HepG2 (cell line): ENCODE data around the gene FOXK2. TPM values are rescaled to one million over a fixed set of nuclear protein-coding genes. Genes with fewer than 3 reads are reported as not detected.

Experiments
- BRF2 ChIP-seq: sonication (generic); formaldehyde crosslinking; IDR thresholded peaks from 2 replicates; pipeline ENCODE4 v1.8.1; 2022; ENCODE audit warnings: mild to moderate bottlenecking, missing genetic modification reagents
- CBX2 ChIP-seq, 2 experiments: fragments of 200-600 bp in 1 of 2; sonication (generic); formaldehyde crosslinking in 1 of 2; IDR thresholded peaks; 2 replicates each; pipeline versions ENCODE4 v1.7.0 to v1.8.1; 2018 to 2022; ENCODE audit warnings: low read depth in 2 of 2, low read length in 1 of 2, mild to moderate bottlenecking in 1 of 2, missing genetic modification reagents in 1 of 2
- NR1H2 ChIP-seq: sonication (generic); formaldehyde crosslinking; IDR thresholded peaks from 2 replicates; pipeline ENCODE4 v1.8.1; 2022; ENCODE audit warnings: low read depth, missing genetic modification reagents, borderline replicate concordance
- SALL1 ChIP-seq: sonication (generic); formaldehyde crosslinking; IDR thresholded peaks from 2 replicates; pipeline ENCODE4 v1.8.0; 2022; ENCODE audit warnings: mild to moderate bottlenecking, missing genetic modification reagents
- SRY ChIP-seq: sonication (generic); formaldehyde crosslinking; IDR thresholded peaks from 2 replicates; pipeline ENCODE4 v1.8.0; 2022; ENCODE audit warnings: mild to moderate bottlenecking, missing genetic modification reagents
- ZFP91 ChIP-seq: sonication (generic); formaldehyde crosslinking; IDR thresholded peaks from 2 replicates; pipeline ENCODE4 v1.9.0; 2022; ENCODE audit warnings: missing genetic modification reagents, mild to moderate bottlenecking, borderline replicate concordance
- ZMYM3 ChIP-seq: sonication (generic); formaldehyde crosslinking; IDR thresholded peaks from 2 replicates; pipeline ENCODE4 v1.5.1; 2020; ENCODE audit warnings: mild to moderate bottlenecking, missing genetic modification reagents
- ZNF543 ChIP-seq: sonication (generic); formaldehyde crosslinking; IDR thresholded peaks from 2 replicates; pipeline ENCODE4 v1.4.0; 2020; ENCODE audit warnings: mild to moderate bottlenecking, missing genetic modification reagents
- ZNF724P ChIP-seq: sonication (generic); formaldehyde crosslinking; IDR thresholded peaks from 2 replicates; pipeline ENCODE4 v1.8.0; 2022; ENCODE audit warnings: missing genetic modification reagents, borderline replicate concordance
- ZNF781 ChIP-seq: sonication (generic); formaldehyde crosslinking; IDR thresholded peaks from 2 replicates; pipeline ENCODE4 v1.5.1; 2020; ENCODE audit warnings: borderline replicate concordance, mild to moderate bottlenecking, missing genetic modification reagents; ENCODE audit errors: not compliant biosample characterization
- polyA plus RNA-seq, 8 experiments: library from polyadenylated mRNA; depleted of rRNA in 3 of 8; stranded (reverse) in 7 of 8; unstranded in 1 of 8; fragments of >200 nt; fragmentation: Illumina TruSeq in 4 of 8; extraction: Trizol in 4 of 8; gene quantifications; 2 replicates each; pipeline versions ENCODE4 v1.2.1 to v1.2.3, GENCODE V29; 2011 to 2016; ENCODE audit warnings: low read depth in 4 of 8, missing spikeins in 1 of 8, mixed read lengths in 1 of 8; ENCODE audit not compliant: insufficient read depth in 1 of 8
- total RNA-seq, 5 experiments: library from RNA; depleted of rRNA; stranded (reverse); fragments of >200 nt; fragmentation: Illumina TruSeq; extraction: Trizol; gene quantifications; 2 replicates each; pipeline ENCODE4 v1.2.3, GENCODE V29; 2016; ENCODE audit warnings: low read depth in 1 of 5
- TF ChIP-seq, protein P1 (sequence below): sonication (generic); formaldehyde crosslinking; IDR thresholded peaks from 2 replicates; pipeline ENCODE4 v1.4.0; 2020; ENCODE audit warnings: missing genetic modification reagents
- TF ChIP-seq, protein P2 (sequence below): sonication (generic); formaldehyde crosslinking; IDR thresholded peaks from 2 replicates; pipeline ENCODE4 v1.4.0; 2020; ENCODE audit warnings: missing genetic modification reagents
- TF ChIP-seq, protein P3 (sequence below): IDR thresholded peaks from 2 replicates; pipeline ENCODE4 v1.6.1; 2016; ENCODE audit warnings: low read depth, control low read depth
- TF ChIP-seq, protein P4 (sequence below): sonication (generic); formaldehyde crosslinking; IDR thresholded peaks from 2 replicates; pipeline ENCODE4 v1.8.0; 2022; ENCODE audit warnings: mild to moderate bottlenecking, missing genetic modification reagents; ENCODE audit not compliant: insufficient replicate concordance

Gene FOXK2
- total and polyA plus RNA-seq, 2 of the 13 experiments (the other 11 are each of a cell fraction or from before 2014, with no cell fraction given) = 67.1 to 67.2 TPM

- TF ChIP-seq, protein P1, sequence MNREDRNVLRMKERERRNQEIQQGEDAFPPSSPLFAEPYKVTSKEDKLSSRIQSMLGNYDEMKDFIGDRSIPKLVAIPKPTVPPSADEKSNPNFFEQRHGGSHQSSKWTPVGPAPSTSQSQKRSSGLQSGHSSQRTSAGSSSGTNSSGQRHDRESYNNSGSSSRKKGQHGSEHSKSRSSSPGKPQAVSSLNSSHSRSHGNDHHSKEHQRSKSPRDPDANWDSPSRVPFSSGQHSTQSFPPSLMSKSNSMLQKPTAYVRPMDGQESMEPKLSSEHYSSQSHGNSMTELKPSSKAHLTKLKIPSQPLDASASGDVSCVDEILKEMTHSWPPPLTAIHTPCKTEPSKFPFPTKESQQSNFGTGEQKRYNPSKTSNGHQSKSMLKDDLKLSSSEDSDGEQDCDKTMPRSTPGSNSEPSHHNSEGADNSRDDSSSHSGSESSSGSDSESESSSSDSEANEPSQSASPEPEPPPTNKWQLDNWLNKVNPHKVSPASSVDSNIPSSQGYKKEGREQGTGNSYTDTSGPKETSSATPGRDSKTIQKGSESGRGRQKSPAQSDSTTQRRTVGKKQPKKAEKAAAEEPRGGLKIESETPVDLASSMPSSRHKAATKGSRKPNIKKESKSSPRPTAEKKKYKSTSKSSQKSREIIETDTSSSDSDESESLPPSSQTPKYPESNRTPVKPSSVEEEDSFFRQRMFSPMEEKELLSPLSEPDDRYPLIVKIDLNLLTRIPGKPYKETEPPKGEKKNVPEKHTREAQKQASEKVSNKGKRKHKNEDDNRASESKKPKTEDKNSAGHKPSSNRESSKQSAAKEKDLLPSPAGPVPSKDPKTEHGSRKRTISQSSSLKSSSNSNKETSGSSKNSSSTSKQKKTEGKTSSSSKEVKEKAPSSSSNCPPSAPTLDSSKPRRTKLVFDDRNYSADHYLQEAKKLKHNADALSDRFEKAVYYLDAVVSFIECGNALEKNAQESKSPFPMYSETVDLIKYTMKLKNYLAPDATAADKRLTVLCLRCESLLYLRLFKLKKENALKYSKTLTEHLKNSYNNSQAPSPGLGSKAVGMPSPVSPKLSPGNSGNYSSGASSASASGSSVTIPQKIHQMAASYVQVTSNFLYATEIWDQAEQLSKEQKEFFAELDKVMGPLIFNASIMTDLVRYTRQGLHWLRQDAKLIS (CRISPR knock-in tag) = no peak
- TF ChIP-seq ZNF781 (CRISPR knock-in tag) = peak; percentile 21
- TF ChIP-seq ZNF543 (CRISPR knock-in tag) = peak; percentile 90
- TF ChIP-seq, protein P2, sequence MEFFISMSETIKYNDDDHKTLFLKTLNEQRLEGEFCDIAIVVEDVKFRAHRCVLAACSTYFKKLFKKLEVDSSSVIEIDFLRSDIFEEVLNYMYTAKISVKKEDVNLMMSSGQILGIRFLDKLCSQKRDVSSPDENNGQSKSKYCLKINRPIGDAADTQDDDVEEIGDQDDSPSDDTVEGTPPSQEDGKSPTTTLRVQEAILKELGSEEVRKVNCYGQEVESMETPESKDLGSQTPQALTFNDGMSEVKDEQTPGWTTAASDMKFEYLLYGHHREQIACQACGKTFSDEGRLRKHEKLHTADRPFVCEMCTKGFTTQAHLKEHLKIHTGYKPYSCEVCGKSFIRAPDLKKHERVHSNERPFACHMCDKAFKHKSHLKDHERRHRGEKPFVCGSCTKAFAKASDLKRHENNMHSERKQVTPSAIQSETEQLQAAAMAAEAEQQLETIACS (CRISPR knock-in tag) = no peak
- no peak for TF ChIP-seq NR1H2 (CRISPR knock-in tag)
- TF ChIP-seq BRF2 (CRISPR knock-in tag) = no peak
- TF ChIP-seq, protein P3, sequence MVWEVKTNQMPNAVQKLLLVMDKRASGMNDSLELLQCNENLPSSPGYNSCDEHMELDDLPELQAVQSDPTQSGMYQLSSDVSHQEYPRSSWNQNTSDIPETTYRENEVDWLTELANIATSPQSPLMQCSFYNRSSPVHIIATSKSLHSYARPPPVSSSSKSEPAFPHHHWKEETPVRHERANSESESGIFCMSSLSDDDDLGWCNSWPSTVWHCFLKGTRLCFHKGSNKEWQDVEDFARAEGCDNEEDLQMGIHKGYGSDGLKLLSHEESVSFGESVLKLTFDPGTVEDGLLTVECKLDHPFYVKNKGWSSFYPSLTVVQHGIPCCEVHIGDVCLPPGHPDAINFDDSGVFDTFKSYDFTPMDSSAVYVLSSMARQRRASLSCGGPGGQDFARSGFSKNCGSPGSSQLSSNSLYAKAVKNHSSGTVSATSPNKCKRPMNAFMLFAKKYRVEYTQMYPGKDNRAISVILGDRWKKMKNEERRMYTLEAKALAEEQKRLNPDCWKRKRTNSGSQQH = no peak
- TF ChIP-seq CBX2 (IDR thresholded peaks at IDR 0.05; ENCODE audit: low read depth, low read length) = no peak
- TF ChIP-seq CBX2 (CRISPR knock-in tag; IDR thresholded peaks at IDR 0.05; ENCODE audit: low read depth) = no peak
- TF ChIP-seq, protein P4, sequence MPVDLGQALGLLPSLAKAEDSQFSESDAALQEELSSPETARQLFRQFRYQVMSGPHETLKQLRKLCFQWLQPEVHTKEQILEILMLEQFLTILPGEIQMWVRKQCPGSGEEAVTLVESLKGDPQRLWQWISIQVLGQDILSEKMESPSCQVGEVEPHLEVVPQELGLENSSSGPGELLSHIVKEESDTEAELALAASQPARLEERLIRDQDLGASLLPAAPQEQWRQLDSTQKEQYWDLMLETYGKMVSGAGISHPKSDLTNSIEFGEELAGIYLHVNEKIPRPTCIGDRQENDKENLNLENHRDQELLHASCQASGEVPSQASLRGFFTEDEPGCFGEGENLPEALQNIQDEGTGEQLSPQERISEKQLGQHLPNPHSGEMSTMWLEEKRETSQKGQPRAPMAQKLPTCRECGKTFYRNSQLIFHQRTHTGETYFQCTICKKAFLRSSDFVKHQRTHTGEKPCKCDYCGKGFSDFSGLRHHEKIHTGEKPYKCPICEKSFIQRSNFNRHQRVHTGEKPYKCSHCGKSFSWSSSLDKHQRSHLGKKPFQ (CRISPR knock-in tag) = no peak
- TF ChIP-seq SALL1 (CRISPR knock-in tag) = peak; percentile 62
- 0 out of 2 replicates have a peak, but pooled peaks have one; percentile 11 for TF ChIP-seq SRY
- TF ChIP-seq ZNF724P (CRISPR knock-in tag) = no peak; the same call in 1 of the 2 replicates
- peak; percentile 53; the same call in 1 of the 2 replicates for TF ChIP-seq ZFP91 (CRISPR knock-in tag)
- peak; percentile 24; the same call in 1 of the 2 replicates for TF ChIP-seq ZMYM3 (CRISPR knock-in tag)
Observed at GRCh38 chr17:82561429-82562035, 42.0 kb downstream of the FOXK2 start (continued).
